HG03439 (cell line): ENCODE data around the gene GCG.
A peak's percentile ranks its signal among the peaks of the same experiment; 100 is the strongest.

Source experiments
- ATAC-seq: cut with Tn5 transposase; IDR thresholded peaks from one replicate; pipeline ENCODE4 v1.9.1; 2021; ENCODE audit warnings: mild to moderate bottlenecking, moderate library complexity; ENCODE audit not compliant: unreplicated experiment

GCG gene

GRCh38 chr2:162153608-162154224 is 1.7 kb upstream of the GCG start:
- peak; percentile 97 for ATAC-seq

- no peak for ATAC-seq
Observed at GRCh38 chr2:162149940-162150339, 2.1 kb downstream of the GCG start.

GRCh38 chr2:162149466-162149865 is 2.6 kb downstream of the GCG start:
- no peak for ATAC-seq

- no peak for ATAC-seq
Observed at GRCh38 chr2:162148956-162149355, 3.1 kb downstream of the GCG start.

GRCh38 chr2:162143969-162144368 is 8.1 kb downstream of the GCG start:
- ATAC-seq: no peak

- ATAC-seq: no peak
Observed at GRCh38 chr2:162138310-162138709, 13.7 kb downstream of the GCG start.

- no peak for ATAC-seq
Observed at GRCh38 chr2:162127422-162127821, 24.6 kb downstream of the GCG start.

GRCh38 chr2:162126527-162126926 is 25.5 kb downstream of the GCG start:
- ATAC-seq: no peak

GRCh38 chr2:162126111-162126519 is 25.9 kb downstream of the GCG start:
- ATAC-seq: peak; percentile 57

GRCh38 chr2:162125138-162125537 is 26.9 kb downstream of the GCG start:
- no peak for ATAC-seq

GRCh38 chr2:162123806-162124758 is 28.0 kb downstream of the GCG start:
- no peak for ATAC-seq

- ATAC-seq: no peak
Observed at GRCh38 chr2:162118166-162119031, 33.6 kb downstream of the GCG start.

- no peak for ATAC-seq
Observed at GRCh38 chr2:162116352-162116751, 35.7 kb downstream of the GCG start.

- ATAC-seq: no peak
Observed at GRCh38 chr2:162115076-162115475, 37.0 kb downstream of the GCG start.

- no peak for ATAC-seq
Observed at GRCh38 chr2:162114271-162114670, 37.8 kb downstream of the GCG start.

GRCh38 chr2:162113776-162114168 is 38.3 kb downstream of the GCG start:
- ATAC-seq: no peak

- ATAC-seq: no peak
Observed at GRCh38 chr2:162113088-162113775, 38.8 kb downstream of the GCG start.

GRCh38 chr2:162111958-162112850 is 39.8 kb downstream of the GCG start:
- ATAC-seq: no peak

GRCh38 chr2:162107361-162107901 is 44.6 kb downstream of the GCG start:
- ATAC-seq: no peak
